GM18861 (cell line): ENCODE results near the gene EXOSC10.
"Not testable (repeated sequence)": the region's sequence is repeated elsewhere in the genome, so short reads cannot be mapped to it uniquely, and the experiment has no call there.

ENCODE experiments used
- ATAC-seq: cut with Tn5 transposase; IDR thresholded peaks from one replicate; pipeline ENCODE4 v1.9.1; 2021; ENCODE audit not compliant: unreplicated experiment

EXOSC10 gene

DNA sequence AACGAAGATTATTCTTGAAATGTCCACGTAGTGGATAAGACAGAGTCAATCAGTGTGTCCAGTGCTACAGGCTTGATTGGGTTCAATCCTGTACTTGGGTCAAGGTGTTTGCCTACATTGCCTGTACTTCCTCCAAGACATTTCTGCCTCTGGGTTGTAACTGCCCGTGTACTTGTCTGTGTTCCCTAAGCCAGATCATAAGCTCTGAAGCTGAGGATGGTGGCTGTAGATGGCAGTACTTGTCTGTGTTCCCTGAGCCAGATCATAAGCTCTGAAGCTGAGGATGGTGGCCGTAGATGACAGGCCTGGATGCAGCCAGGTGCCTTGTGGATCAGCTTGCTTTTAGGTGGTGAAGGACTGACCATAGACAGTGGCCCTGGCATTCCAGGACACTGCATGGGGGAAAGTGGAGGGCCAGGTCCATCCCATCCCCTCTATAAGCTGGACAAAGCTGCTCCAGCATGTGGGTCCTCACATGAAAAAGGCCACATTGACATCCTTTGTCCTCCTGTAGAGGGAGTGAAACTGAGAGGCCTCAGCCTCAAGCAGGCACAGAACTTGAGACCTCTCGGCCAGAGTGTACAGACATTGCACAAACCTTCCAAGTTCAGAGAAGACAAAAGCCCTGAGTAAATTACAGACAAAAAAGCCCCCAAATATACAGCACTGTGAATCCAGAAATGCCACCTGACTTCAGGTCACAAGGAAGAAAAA lies 37.9 kb downstream of the EXOSC10 start:
- ATAC-seq: no peak

DNA sequence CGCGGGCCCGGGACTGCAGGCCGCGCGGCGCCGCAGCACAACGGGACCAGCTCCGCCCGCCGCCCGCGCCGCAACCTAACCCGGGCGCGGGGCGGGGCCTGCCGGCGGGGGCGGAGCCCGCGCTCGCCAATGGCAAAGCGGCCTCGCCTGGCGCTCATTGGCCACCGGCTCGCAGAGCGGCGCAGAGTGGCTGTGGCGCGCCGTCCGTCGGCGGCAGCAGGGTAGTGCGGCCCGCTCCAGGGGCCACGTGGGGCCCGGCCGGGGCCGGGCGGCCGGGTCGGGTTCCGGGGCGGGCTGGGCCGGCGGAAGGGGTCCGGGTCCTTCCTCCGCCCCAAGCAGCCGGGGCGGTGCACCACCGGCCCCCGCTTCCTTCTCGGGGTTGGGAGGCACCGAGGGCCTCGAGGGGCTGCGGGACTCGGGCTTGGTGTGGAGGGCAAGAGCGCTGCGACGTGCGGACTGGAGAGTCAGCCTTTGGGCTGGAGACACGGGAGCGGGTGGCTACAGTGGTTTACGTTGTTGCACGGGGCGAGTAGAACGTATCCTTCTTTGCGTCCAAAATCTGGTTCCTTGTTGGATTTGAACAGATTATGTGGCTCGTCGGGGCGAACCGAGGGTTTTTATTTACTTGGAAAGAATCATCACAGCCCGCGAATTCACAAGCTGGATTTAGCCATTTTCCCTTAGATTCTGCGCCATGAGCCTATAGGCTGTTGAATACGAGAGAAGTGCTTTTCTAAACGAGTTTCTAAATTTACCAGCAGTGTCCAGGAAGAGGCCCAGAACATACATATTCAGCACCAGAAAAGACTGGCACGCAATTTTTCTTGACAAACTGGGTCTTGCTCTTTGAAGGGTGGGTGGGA lies 39.5 kb downstream of the EXOSC10 start, which contains the start of gene SRM:
TSS of gene SRM (minus strand) at position 51 of the 863 bp plus-strand sequence. CDS start 75 bp downstream, outside the sequence.
- peak; percentile 88 for ATAC-seq

DNA sequence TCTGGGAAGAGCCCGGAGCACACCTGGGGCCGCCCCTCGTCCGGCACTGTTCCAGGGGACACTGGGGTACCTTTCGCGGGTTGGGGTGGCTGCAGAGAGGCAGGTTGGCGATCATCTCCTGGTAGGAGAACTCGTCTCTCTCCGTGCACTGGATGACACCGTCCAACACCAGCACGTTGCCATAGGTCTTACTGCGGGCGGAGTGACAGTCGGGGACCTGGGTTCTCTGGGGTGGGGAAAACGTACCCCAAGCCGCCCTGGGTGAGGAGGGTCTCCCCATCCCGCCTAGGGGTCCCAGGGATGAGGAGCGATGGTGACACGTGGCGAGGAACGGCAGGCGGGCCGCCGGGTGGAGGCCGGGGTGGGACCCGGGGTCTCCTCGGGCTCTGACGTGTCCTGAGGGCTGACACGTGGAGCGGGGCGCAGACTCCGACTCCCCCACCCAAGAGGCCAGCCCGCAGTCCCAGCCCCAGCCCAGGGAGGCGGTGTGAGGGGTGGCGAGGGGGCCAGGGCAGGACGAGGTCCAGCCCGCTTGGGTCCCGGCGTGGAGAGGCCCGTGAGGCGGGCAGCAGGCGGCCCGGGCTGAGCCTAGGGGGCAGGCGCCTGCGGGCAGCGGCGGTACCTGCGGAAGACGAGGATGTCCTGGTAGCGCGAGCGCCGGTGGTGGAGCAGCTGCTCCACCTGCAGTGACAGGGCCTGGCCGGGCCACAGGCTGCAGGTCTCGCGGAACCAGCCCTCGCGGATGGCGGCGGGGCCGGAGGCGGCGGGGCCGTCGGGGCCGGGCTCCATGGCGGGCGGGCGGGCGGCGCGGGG lies 40.3 kb downstream of the EXOSC10 start:
- no peak for ATAC-seq

DNA sequence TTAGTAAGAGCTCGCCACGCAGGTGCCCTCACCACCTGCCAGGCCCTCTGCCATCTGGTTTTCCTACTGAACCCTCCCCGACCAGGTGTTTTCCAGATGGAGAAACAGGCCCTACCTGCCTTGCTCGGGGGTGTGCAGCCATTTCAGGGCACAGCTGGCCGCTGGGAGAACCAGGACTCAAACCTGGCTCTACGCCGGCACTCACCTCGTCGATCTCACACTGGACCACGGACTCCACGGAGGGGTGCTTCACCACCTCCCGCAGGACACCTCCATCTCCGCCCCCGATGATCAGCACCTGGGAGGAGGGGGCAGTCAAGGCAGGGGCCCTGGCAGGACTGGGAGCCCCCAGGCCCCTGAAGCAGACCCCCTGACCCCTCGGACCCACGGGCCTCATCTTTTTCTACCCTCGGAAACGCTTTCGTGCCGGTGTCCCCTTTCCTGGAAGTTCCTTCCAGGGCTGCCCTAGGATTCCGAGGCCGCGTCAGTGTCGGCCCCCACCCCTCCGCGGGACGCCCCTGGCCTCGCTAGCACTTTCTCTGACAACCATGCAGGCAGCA lies 41.0 kb downstream of the EXOSC10 start:
- ATAC-seq: no peak

DNA sequence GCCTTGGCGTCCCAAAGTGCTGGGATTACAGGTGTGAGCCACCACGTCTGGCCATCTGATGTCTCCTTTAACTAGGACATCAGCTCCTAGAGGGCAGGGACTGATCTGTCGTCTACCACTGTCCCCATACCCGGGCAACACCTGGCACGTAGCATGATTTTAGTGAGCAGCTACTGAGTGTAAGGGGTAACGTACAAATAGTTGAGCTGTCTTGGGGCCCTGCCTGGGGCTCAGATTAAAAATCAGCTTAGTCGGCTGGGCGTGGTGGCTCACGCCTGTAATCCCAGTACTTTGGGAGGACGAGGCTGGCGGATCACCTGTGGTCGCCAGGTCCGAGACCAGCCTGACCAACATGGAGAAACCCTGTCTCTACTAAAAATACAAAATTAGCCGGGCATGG lies 41.6 kb downstream of the EXOSC10 start:
- no peak for ATAC-seq

DNA sequence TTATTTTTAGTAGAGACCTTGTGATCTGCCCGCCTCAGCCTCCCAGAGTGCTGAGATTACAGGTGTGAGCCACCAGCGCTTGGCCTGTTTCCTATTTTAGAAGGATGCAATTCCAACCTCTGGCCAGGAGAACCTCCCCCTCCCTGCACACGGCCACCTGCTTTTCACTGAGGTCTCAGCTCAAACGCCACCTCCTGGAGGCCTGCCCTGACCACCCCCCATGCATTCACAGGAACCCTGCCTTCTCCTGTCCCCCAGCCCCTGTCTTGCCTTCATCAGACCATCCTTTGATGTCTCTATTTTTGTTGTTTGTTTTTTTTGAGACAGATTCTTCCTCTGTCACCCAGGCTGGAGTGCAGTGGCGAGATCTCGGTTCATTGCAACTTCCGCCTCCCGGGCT lies 42.2 kb downstream of the EXOSC10 start:
- no peak for ATAC-seq

DNA sequence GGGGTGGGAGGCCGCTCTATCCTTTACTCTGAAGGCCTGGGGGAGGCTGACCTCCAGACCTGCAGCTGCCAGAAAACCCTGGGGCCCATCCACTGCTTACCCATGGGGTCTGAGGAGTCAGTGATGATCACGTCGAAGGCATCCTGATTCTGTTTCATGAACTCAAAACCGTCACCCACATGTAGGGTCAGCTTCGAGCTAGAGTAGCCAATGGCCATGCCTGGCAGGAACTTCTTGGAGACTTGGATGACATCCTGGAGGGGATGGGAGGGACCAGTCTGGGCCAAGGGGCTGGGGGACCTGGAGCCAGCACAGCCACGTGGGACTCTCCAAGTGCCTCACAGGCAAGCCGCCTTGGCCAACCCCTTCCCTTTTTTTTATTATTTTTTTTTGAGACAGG lies 43.2 kb downstream of the EXOSC10 start:
- ATAC-seq: no peak

DNA sequence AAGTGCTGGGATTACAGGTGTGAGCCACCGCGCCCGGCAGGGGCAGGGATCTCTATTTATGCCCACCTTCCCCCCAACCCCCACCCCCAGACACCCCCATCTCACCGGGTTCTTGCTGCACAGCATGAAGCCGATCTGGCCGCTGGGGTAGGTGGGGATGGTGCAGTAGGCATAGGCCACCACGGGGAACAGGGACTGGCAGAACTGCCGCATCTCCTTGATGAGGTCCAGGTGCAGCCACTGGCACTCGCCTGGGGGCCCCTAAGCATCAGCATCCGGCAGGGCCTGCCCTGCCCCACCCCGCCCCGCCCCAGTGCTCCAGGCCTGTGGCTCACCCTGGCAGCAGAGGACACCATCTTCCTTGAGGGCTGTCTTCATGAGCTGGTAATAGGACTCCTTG lies 44.0 kb downstream of the EXOSC10 start:
- no peak for ATAC-seq

DNA sequence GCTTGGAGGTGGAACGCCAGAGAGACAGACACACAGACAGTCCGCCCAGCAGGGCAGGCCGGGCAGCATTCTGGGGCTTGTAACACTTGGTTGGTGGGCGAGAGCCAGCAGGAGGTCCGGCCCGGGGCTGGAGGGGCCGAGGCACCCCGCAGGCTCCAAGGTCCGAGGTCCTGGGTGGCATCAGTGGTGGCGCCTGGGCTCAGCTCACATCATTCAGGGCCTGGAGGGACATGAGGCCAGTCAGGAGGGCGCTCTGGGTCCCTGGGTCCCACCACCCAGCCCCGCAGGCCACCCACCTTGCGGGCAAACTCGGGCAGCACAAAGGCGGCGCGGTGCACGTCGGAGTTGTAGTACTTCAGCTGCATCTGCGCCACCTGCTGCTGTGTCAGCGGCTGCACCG lies 45.0 kb downstream of the EXOSC10 start:
- no peak for ATAC-seq

DNA sequence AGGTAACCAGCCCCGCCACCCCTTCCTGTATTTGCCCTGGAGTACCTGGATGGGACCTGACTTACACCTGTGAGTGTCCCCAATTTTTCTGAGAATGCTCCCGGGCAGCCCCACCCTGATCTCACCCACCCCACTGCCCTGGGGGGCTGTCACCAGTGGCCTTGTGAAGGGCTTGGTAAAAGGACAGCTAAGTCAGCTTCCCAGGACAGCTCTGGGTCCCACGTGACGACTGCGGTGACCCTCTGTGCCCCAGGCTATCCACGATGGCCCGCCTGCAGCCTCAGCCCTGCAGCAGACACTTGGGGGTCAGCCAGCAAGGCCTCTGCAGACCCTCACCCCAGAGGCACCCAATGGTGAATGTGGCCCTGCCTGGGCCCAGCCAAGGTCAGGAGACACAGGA lies 45.5 kb downstream of the EXOSC10 start:
- ATAC-seq: no peak

DNA sequence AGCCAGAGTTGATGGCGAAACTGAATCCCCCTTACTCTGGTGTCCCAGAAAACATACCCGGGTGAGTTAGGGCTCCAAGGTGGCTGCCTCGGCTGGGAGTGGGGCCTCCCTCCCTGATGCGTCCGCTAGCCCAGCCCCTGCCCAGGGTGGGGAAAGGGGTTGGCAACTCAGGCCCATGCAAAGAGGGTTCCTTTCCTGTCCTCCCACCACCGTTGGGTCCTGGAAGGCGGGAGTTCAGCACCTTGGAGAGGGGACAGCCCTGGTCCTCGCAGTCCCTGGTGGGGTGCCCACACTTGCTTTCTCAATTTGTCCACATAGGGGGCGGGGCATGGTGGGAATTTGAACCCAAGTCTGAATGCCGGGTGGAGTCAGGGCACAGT lies 45.9 kb downstream of the EXOSC10 start:
- no peak for ATAC-seq

DNA sequence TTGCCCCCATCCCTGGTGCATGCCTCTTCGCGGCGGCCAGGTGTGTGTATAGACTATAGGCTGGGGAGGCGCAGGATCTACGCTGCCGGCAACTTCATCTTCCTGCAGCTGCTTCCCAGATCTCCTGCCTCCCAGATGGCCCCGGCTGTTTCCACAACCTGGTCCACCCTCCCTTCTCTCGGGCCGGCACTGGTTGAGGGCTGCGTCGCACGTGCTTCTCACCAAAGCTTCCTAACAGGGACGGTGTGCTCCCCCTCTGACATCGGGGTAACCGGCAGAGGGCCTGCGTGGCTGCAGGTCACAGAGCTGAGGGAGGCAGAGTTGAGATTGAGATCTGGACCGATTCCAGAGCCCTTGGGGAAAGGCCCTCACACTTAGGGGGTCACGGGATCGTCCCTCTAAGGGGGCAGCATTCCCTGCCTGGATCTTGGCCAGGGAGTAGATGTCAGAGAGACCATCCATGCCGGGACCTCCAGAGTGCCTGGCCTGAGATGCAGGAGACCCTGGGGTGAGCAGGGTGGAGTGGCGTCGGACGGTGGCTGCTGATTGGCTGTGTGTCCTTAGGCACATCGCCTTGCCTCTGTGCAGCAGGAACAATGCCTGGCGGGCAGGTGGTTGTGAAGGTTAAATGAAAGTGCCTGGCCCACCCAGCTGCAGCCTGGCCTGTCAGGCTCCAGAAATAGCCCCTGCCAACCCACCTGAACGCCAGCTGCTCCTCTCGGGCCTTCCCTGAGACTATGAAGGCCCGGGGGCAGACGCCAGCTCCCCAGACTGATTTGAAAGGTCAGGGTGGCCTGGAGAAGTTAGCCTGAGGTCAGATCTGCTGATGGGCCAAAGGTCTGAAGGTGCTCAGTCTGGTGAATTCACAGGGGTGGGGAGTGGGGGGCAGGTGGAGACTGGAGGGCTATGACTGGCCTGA lies 46.6 kb downstream of the EXOSC10 start:
- ATAC-seq: no peak

DNA sequence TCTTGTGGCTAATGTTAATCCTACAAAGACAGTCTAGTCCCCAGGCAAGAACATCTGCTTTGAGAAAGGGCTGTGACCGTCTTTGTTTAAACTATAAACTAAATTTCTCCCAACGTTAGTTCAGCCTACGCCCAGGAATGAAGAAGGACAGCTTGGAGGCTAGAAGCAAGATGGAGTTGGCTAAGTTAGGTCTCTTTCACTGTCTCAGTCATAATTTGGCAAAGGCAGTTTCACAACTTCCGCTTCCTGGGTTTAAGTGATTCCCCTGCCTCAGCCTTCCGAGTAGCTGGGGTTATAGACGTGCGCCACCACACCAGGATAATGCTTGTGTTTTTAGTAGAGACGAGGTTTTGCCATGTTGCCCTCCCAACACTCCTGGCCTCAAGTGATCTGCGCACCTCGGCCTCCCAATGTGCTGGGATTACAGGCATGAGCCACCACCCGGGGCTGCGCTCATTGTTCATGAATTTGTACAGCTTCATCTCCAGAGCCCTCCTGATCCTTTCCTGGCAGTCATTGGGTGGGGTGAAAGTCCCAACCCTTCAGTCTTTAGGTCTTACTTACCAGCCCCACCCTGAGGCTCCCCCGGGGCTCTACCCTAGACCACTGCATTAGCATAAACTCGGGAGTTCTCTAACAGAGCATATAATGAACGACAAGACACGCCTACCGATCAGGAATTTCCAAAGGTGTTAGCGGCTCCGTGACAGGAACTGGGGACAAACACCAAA lies 47.7 kb downstream of the EXOSC10 start:
- no peak for ATAC-seq

DNA sequence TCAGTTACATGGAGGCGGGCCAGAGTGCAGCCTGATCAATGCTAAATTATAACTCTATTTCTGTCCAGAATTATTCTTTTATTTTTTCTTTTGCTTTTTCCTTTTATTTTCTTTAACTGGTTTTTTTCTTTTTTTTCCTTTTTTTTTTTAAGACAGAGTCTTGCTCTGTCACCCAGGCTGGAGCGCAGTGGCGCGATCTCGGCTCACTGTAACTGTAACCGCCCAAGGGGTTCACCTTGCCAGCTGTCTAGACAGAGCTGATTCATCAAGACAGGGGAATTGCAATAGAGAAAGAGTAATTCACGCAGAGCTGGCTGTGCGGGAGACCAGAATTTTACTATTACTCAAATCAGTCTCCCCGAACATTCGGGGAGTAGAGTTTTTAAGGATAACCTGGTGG lies 48.5 kb downstream of the EXOSC10 start:
- ATAC-seq: not testable (repeated sequence)

DNA sequence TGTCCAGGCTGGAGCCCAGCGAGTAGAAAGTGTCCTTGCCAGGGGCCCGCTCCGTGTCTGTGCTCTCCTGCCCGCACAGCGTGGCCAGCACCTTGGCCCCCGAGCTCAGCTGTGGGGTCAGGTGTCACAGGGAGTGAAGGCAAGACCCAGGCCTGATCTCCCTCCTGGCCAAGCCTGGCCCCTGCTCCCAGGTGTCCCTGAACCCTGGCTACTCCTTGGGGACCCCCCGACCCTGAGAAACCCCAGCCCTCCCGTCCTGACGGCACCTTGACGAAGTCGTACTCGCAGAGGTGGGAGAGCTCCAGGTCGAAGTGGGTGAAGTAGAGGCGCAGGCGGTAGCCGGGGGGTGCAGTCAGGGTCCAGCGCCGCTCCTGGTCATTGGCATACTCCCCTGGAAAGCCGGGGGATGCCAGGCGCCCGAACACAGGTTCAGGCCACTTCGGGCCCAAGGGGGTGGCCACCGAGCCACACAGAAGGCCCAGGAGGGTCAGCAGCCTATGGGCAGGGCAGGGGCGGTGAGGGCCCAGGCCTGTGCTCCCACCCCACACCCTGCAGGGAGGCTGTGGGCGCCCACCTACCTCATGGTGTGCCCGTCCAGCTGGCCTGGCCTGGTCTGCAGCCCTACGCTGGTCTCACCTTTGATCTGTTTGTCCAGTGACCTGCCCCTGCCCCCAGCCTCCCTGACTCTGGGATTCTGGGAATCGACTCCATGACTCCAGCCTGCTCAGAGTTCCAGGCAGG lies 52.9 kb downstream of the EXOSC10 start, which contains the start of gene MASP2:
TSS of gene MASP2 (minus strand) at position 615 of the 741 bp plus-strand sequence. CDS start at position 583, 32 bp downstream.
- no peak for ATAC-seq

DNA sequence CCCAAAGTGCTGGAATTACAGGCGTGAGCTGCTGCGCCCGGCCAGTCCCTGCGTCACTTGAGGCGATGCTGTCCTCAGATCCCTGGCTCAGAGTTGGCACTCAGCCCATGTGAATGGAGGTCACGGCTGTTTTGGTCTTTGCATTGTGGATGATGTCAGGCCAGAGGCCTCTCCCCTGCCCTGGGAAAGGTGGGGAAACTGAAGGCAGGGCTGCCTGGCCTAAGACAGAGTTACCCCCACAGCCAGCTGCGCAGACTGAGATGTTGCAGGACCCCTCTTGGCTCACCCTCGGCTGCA lies 53.5 kb downstream of the EXOSC10 start:
- ATAC-seq: no peak

DNA sequence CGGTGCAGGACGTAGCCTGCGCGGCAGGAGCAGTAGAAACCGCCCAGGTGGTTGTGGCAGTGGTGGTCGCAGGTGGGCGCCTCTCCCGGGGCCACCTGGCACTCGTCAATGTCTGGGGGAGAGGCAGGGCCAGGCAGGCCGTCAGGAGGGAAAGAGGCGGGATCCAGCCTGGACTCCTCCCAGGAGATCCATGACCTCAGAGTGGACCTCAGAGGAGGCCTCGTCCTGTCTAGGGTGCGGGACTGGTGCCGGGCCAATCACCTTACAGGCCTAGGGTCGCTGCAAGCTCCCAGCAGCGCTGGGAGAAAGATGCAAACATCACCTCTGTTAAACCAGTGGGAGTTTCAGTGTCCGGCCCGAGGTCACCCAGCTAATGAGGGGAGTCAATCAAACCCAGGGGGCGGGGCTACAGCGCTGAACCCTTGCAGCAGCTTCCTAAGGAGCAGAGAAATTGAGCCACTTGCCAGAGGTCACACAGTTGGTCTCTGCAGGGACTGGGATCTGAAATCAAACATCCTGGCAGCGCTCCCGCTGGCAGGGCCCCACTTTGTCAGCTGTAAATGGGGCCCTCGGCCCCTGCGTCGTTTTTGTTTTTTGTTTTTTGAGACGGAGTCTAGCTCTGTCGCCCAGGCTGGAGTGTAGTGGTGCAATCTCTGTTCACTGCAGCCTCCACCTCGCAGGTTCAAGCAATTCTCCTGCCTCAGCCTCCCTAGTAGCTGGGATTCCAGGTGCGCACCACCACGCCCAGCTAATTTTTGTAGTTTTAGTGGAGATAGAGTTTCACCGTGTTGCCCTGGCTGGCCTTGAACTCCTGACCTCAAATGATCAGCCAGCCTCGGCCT lies 54.0 kb downstream of the EXOSC10 start:
- no peak for ATAC-seq

DNA sequence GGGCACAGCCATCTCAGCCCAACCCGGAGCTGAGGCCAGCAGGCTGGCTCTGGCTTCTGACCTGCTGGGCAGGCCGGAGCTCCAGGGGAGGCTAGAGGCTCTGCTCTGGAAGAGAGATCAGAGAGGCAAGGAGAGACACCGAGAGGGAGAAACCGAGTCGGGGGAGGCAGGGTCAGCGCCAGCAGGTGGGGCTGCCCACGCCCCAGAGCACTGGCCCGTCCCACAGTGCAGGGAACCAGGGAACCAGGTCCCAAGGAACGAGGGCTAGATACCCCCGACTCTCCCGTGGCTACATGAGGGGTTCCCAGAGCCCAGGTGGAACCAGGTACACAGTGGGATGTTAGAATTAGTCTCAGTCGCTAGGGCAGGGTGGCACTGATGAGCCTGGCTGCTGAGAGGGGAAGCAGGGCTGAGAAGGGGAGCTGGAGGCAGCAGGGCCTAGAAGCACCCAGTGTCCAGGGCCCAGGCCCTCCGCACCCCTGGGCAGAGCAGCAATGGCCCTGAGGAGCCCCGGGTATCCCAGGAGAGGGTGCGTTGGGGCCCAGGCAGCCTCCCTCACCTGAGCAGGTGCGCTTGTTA lies 54.7 kb downstream of the EXOSC10 start:
- ATAC-seq: no peak
